SK-N-SH (cell line): ENCODE data around the gene ALOX5AP.

Source experiments
- EP300 ChIP-seq, 2 experiments: IDR thresholded peaks; 2 replicates each; pipeline versions ENCODE4 v1.4.0 to v1.6.1; 2012; ENCODE audit warnings: borderline replicate concordance in 1 of 2, low read depth in 1 of 2, low read length in 1 of 2
- JUND ChIP-seq: IDR thresholded peaks from 2 replicates; pipeline ENCODE4 v1.4.0; 2012
- RXRA ChIP-seq: IDR thresholded peaks from 2 replicates; pipeline ENCODE4 v1.4.0; 2012; ENCODE audit warnings: low read depth, mild to moderate bottlenecking, borderline replicate concordance
- SIN3A ChIP-seq: IDR thresholded peaks from 2 replicates; pipeline ENCODE4 v1.6.1; 2012; ENCODE audit warnings: low read depth, mild to moderate bottlenecking, low read length, moderate library complexity, borderline replicate concordance
- YY1 ChIP-seq: IDR thresholded peaks from 2 replicates; pipeline ENCODE4 v1.4.0; 2012; ENCODE audit warnings: low read depth, mild to moderate bottlenecking
- TF ChIP-seq, protein P1 (sequence below): fragments of 200-600 bp; sonication (generic); IDR thresholded peaks from 2 replicates; pipeline ENCODE4 v1.6.1; 2017; ENCODE audit warnings: antibody characterized with exemption, mild to moderate bottlenecking, moderate library complexity
- TF ChIP-seq, protein P2 (sequence below): IDR thresholded peaks from 2 replicates; pipeline ENCODE4 v1.4.0; 2012; ENCODE audit warnings: low read depth

DNA sequence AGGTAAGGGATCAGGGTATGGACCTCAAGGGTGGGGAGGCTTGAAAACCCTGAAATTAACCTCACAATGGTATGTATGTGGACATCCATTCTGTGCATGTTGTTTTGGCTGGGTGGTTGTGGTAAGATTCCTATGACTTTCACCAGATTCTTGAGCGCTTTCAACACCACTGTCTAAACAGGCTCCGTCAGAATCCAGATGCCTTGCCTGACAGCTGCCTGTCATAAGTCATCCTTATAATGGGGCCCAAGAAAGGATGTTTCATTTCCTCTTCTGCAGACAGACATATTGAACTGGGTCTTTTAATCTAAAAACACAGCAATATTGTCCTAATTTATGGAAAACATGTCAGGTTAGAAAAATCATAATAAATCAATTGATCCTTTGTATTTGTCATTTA lies 41.3 kb downstream of the ALOX5AP start:
- TF ChIP-seq, protein P1, sequence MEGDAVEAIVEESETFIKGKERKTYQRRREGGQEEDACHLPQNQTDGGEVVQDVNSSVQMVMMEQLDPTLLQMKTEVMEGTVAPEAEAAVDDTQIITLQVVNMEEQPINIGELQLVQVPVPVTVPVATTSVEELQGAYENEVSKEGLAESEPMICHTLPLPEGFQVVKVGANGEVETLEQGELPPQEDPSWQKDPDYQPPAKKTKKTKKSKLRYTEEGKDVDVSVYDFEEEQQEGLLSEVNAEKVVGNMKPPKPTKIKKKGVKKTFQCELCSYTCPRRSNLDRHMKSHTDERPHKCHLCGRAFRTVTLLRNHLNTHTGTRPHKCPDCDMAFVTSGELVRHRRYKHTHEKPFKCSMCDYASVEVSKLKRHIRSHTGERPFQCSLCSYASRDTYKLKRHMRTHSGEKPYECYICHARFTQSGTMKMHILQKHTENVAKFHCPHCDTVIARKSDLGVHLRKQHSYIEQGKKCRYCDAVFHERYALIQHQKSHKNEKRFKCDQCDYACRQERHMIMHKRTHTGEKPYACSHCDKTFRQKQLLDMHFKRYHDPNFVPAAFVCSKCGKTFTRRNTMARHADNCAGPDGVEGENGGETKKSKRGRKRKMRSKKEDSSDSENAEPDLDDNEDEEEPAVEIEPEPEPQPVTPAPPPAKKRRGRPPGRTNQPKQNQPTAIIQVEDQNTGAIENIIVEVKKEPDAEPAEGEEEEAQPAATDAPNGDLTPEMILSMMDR = no peak
- TF ChIP-seq EP300 (IDR thresholded peaks at IDR 0.05; ENCODE audit: borderline replicate concordance in 1 of 2, low read depth in 1 of 2, low read length in 1 of 2) (no peak), SIN3A (no peak), JUND (no peak), YY1 (no peak), RXRA (no peak)
- TF ChIP-seq, protein P2, sequence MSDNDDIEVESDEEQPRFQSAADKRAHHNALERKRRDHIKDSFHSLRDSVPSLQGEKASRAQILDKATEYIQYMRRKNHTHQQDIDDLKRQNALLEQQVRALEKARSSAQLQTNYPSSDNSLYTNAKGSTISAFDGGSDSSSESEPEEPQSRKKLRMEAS = no peak
